T47D (cell line): ENCODE measurements around the gene GSE1.

Source experiments
- DNase-seq, 2 experiments: peaks; one replicate each; pipeline versions ENCODE4 v3.0.0 to v3.0.0-alpha.2; 2011 to 2012; ENCODE audit warnings: low read depth in 1 of 2, low spot score in 1 of 2
- JUND ChIP-seq: IDR thresholded peaks from 2 replicates; pipeline ENCODE4 v1.6.1; 2012; ENCODE audit warnings: low read depth
- in situ Hi-C: cut with HindIII; loops from 2 replicates; pipeline ENCODE4 v1.10.0; 2016; ENCODE audit warnings: low sequenced_read_pairs, low pct_unique_long_range_greater_than_20kb

Gene GSE1

DNA sequence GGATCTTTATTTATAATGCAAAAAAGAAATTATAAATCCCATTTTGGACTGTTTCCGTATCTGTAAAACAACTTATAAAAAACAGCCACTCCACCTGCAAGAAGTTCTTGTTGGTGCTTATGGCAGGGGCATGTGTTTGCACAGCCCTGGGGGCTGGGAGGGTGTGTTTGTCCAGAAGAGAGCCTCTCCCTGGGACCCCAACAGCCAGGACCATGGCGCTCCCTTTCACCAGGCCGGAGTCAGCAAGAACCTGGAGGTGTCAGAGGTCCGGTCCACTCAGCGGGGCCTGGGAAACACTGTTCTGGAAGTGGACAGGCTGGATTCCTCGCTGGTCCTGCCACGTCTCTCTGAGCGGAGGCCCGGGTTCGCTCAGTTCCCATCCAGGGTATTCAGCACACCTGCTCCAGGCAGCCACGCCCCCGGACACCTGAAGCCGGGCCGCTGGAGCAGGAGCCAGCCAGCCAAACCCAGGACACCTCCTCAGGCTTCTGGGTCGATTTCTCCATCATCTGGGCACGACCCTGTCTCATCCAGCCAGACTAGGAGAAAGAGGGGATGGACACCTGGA, 94.5 kb downstream of the GSE1 start:
- TF ChIP-seq JUND: no peak
- in situ Hi-C loops: no loop called here
- peak; percentile 94 to 98 for DNase-seq

DNA sequence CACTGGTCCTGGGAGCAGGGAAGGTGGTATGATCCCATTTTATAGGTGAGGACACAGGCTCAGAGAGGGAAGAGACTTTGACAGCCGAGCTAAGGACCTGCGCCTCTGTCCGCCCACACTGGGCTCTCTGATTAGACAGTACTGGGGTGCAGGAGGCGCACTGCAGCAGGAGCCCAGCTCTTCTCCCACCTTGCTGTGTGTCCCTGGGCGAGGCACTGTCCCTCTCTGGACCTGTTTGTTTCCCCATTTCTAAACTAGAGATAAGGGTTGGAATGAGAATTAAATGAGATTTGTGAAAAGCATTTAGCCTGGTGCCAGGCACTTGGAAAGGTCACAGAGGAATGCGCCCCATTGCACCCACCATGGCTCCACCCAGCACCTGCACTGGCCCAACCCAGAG, 95.2 kb downstream of the GSE1 start:
- TF ChIP-seq JUND: no peak
- in situ Hi-C loops: no loop called here
- DNase-seq: no peak

DNA sequence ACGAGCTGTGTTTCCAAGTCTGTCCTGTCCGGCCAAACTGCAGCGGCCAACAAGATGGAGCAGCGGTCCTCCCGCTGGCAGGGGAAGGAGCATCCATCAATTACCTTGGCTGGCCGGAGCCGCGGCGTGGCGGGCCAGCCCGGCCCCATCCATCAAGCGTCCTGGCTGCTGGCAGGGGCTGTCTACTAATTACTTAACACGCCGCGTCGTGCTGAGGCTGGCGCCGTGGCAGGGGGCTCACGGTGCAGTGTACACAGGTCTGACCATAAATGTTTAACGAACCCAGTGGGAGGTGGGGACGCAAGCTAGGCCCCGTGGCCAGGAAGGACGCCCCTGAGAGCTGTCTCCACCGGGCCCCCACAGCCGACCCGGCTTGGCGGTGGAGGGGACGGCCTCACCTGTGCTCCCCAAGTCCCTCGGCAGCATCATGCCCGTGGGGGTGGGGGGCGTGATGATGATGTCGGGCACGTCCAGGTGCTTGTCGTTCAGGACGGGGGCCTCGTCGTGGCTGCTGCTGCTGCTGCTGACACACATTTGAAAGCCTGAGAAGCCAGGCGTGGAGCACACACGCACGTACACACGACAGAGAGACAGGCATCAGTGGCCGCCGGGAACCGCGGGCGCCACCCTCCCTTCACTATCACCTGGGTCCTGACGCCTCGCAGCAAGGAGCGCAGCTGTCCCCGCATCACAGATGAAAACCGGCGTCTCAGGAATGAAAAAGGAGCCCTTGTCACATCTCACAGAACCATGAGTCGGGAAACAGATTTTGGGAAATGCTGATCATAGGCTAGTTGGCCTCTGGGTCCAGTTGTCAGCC, 96.9 kb downstream of the GSE1 start:
- TF ChIP-seq JUND: no peak
- in situ Hi-C loops: no loop called here
- no peak for DNase-seq

DNA sequence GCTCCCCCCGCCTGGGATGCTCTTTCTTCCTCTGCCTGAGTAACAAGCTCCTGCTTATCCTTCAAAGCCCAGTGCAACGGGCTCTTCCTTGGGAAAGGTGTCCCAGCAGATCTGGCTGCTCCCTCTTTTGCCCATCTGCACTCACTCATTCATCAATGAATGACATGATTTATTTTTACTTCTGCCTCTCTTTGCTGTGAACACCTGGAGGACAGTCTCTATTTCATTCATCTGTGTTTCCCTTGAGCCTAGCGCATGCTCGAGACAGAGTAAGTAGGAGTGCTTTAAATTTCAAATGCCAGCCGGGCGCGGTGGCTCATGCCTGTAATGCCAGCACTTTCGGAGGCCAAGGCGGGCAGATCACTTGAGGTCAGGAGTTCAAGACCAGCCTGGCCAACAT, 97.6 kb downstream of the GSE1 start:
- in situ Hi-C loops: no loop called here
- no peak for TF ChIP-seq JUND

DNA sequence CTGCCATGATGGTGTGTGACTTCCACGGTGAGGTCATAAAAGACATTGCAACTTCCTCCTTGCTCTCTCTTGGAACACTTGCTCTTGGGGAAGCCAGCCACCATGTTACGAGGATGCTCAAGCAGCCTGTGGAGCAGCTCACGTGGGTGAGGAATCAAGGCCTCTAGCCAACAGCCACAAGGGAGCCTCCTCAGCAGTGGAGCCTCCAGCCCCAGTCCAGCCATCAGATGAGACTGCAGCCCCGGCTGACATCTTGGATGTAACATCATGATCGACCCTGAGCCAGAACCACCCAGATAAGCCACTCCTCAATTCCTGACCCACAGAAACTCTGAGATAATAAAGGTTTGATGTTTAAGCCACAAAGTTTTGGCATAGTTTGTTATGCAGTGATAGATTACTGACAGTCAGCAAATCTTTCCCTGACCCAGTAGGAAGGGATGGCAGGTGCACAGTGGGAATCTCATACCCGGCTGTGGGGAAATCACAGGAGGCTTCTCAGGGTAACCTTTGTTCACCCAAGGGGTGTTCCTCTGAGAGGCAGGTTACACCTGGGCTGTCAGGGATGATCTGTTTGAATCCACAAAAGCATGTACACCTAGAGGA, 99.0 kb downstream of the GSE1 start:
- no peak for TF ChIP-seq JUND
- in situ Hi-C loops: no loop called here
- no peak for DNase-seq

More for the DNA sequence above, 97.6 kb downstream of the GSE1 start:
- DNase-seq: no peak

DNA sequence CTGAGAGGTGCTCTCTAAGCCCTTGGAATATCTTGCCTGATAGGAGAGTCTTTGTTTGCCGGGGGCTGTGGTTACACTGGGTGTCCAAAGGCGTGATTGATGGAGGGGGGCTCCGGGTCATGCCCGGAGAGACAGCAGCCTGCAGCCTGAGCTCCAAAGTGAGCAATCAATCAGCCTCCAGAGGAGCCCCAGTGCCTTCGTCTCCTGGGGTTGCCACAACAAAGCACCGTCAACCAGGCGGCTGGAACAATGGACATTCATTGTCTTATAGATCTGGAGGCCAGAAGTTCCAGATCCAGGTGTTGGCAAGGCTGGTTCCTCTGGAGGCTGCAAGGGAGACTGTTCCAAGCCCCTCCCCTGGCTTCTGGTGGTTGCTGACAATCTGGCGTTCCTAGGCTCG, 99.7 kb downstream of the GSE1 start:
- DNase-seq: no peak
- in situ Hi-C loops: no loop called here
- no peak for TF ChIP-seq JUND

DNA sequence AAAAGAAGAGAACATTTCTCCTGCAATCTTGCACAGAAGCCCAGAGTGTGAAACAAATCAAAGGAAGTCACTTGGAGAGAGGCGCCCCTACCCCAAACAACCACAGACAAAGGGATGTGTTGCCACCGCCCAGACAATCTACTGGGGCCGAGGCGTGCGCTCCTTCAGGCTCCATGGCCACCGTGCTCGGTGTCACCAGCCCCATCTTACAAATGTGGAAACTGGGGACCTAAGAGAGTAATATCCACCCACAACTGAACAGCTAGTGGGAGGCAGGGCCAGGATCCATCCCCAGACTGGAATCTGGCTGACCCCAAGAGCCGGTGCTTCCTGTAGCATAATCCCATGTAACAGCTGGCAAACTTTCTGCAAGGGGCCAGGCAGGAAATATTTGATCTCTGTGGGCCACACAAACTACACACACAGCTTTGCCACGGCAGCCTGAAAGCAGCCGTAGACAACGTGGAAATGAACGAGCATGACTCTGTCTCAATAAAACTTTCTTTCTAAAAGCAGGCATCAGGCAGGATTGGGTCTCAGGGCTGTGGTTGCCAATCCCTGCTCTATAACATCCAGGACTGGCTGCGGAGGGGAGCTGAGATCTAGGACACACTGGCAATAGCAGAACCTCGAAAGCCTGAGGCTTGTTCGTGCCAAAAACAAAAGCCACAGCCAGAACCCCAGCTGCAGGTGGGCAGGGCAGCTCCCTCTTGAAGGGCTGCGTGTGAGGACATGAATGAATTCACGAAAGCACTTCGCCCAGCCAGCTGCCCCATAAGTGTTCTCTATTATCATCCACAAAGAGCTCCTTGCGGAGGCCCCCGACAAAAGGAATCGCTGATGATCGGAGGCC, 102.3 kb downstream of the GSE1 start:
- in situ Hi-C loops: no loop called here
- no peak for DNase-seq
- no peak for TF ChIP-seq JUND

DNA sequence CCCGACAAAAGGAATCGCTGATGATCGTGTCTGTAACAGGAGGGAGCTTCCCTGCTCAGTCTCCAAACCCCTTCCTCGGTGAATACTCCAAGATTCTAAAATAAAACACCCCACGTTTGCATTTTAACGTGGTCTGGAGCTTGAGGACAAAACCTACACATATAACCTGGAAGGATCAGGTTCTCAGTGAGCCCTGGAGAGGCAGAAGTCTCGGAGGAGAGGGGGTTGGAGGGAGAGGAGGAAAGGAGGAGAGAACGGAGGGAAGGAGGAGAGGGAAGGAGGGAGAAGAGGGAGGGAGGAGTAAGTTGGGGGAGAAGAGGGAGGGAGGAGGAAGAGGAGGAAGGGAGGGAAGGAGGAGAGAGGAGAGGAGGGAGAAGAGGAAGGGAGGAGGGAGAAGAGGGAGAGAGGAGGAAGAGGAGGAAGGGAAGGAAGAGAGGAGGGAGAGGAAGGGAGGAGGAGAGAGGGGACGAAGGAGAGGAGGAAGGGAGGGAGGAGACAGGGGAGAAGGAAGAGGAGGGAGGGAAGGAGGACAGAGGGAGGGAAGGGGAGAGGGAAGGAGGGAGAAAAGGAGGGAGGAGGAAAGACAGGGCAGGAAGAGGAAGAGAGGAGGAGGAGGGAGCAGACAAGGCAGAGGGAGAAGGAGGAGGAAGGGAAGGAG, 103.0 kb downstream of the GSE1 start:
- no peak for DNase-seq
- no peak for TF ChIP-seq JUND
- in situ Hi-C loops: no loop called here

DNA sequence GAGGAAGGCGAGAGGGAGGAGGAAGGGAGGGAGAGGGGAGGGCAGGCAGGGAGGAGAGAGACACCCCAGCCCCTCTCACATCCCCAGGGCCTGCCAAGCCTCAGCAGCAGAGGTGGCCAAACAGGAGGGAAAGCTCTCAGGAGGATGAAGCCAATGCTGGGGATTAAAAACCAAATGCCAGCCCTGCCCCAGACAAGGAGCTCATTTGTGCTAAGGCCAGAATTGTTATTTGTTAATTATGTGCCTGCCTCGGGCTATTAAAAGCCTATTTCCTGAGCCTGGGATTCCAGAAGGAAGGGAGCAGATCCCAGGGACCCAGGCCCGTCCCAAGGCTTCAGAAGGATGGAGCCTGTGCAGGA, 103.5 kb downstream of the GSE1 start:
- in situ Hi-C loops: no loop called here
- TF ChIP-seq JUND: no peak
- peak in 1 of 2 experiments; percentile 73 for DNase-seq

DNA sequence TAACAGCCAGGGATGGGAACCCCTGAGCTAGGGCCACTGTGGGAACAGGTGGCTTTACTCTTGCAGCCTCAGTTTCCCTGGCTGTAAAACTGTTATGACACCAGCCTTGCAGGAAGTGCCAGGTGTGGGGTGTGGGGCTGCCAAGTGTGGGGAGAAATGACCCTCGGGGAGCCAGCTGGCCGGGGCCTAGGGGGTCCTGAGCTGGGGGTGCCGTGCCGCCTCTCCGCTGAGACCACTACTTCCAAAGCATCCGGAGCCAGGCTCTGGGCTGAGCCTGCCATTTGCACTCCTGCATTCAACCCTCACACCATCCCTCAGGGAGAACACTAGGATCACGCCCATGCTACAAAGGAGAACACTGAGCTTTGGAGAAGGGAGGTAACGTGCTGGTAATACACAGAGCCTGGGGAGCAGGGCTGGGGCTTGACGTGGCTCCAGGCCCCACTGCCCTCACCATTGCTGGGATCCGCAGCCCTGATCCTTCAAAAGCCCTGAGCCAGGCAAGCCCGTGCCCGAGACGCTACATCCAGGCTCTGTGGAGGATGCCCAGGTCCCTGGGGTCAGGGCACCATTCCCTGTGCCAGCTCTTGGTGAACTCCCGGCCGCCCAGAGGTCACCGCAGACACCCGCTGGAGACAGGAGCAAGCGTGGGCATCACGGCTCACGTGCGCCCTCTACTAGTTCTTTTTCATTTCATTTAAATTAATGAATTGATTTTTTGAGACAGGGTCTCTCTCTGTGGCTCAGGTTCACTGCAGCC, 104.5 kb downstream of the GSE1 start:
- no peak for TF ChIP-seq JUND
- DNase-seq: peak; percentile 94 to 97
- in situ Hi-C loops: no loop called here

DNA sequence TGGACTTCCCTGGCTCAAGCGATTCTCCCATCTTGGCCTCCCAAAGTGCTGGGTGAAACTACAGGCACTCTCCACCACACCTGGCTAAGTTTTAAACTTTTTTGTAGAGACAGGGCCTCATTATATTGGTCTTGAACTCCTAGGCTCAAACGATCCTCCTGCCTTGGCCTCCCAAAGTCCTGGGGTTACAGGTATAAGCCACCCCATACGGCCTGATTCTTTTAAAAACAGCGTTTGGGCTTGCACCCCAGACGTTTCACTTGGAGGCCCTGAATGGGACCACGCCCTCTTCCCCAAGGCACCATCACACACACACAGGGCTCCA, 105.0 kb downstream of the GSE1 start:
- in situ Hi-C loops: no loop called here

DNA sequence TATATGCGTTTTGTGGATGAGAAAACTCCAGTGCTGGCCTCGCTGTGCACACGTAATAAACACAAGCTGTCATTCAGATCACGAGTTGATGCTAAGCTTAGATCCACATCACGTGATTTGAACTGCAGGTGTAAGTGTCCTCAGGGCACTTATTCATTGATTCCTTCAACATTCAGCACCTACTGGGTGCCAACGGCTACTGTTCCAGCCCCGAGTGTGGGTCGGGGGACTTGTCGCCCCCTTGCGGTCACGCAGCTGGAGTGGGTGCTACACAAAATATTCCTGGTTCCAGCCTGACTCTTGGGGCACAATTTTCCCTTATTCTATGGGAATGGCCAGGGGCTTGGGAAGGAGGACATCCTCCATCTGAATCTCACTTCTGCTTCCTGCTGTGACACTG, 105.6 kb downstream of the GSE1 start:
- no peak for TF ChIP-seq JUND
- peak; percentile 89 to 95 for DNase-seq
- in situ Hi-C loops: no loop called here

More for the DNA sequence above, 105.0 kb downstream of the GSE1 start:
- DNase-seq: no peak
- TF ChIP-seq JUND: no peak
